GM23338 (cell line): Measurements from ENCODE around the gene NRCAM. TPM values are rescaled to one million over a fixed set of nuclear protein-coding genes. Genes with fewer than 3 reads are reported as not detected.

Experiments used
- ATAC-seq: fragments of 200-7000 bp; cut with Tn5 transposase; 3 replicates; pipeline ENCODE4 v1.9.1; 2020
- DNase-seq: peaks from one replicate; pipeline ENCODE4 v3.0.0-alpha.2; 2015; ENCODE audit warnings: low spot score
- H2AFZ ChIP-seq: fragments of 200-600 bp; sonication (generic); 2 replicates; pipeline ENCODE4 v1.8.0; 2016; ENCODE audit warnings: antibody characterized with exemption, mild to moderate bottlenecking, moderate library complexity
- H3F3A ChIP-seq: fragments of 200-600 bp; sonication (generic); replicated peaks from 2 replicates; pipeline ENCODE4 v1.8.0; 2017; ENCODE audit warnings: antibody characterized with exemption, mixed run types, low read depth
- H3K27ac ChIP-seq: fragments of 200-600 bp; sonication (generic); 2 replicates; pipeline ENCODE4 v1.6.1; 2016; ENCODE audit warnings: low read depth
- H3K27me3 ChIP-seq: fragments of 200-600 bp; sonication (generic); 2 replicates; pipeline ENCODE4 v1.8.0; 2016; ENCODE audit warnings: mild to moderate bottlenecking, mixed run types, moderate library complexity; ENCODE audit not compliant: insufficient read depth
- H3K36me3 ChIP-seq: fragments of 200-600 bp; sonication (generic); 2 replicates; pipeline ENCODE4 v1.8.0; 2016; ENCODE audit warnings: mild to moderate bottlenecking; ENCODE audit not compliant: insufficient read depth
- H3K4me1 ChIP-seq: fragments of 200-600 bp; sonication (generic); 2 replicates; pipeline ENCODE4 v1.8.0; 2016; ENCODE audit warnings: mild to moderate bottlenecking, moderate library complexity; ENCODE audit not compliant: insufficient read depth
- H3K4me2 ChIP-seq: fragments of 200-600 bp; sonication (generic); 2 replicates; pipeline ENCODE4 v1.7.1; 2017; ENCODE audit warnings: mixed run types
- H3K4me3 ChIP-seq: fragments of 200-600 bp; sonication (generic); 2 replicates; pipeline ENCODE4 v1.6.1; 2016; ENCODE audit warnings: mixed run types
- H3K79me2 ChIP-seq: fragments of 200-600 bp; sonication (generic); replicated peaks from 2 replicates; pipeline ENCODE4 v1.8.0; 2017; ENCODE audit warnings: mild to moderate bottlenecking; ENCODE audit not compliant: insufficient read depth
- H3K9me2 ChIP-seq: fragments of 200-600 bp; sonication (generic); 2 replicates; pipeline ENCODE4 v1.8.0; 2017; ENCODE audit not compliant: insufficient read depth
- H4K20me1 ChIP-seq: fragments of 200-600 bp; sonication (generic); replicated peaks from 2 replicates; pipeline ENCODE4 v1.8.0; 2017; ENCODE audit warnings: mild to moderate bottlenecking; ENCODE audit not compliant: insufficient read depth
- H3K27ac Mint-ChIP-seq: 2 replicates; pipeline ENCODE4 v1.8.0; 2020; ENCODE audit warnings: inconsistent platforms, mild to moderate bottlenecking, moderate library complexity, mixed read lengths
- H3K27me3 Mint-ChIP-seq: 3 replicates; pipeline ENCODE4 v1.8.0; 2022; ENCODE audit warnings: low read depth, mild to moderate bottlenecking, moderate library complexity, mixed read lengths, inconsistent platforms; ENCODE audit not compliant: insufficient read depth, poor library complexity
- H3K36me3 Mint-ChIP-seq: 3 replicates; pipeline ENCODE4 v1.8.0; 2021; ENCODE audit warnings: low read depth, mild to moderate bottlenecking, inconsistent platforms, moderate library complexity, mixed read lengths
- H3K4me1 Mint-ChIP-seq: 3 replicates; pipeline ENCODE4 v1.8.0; 2020; ENCODE audit warnings: mild to moderate bottlenecking, inconsistent platforms, mixed read lengths
- H3K4me3 Mint-ChIP-seq: 3 replicates; pipeline ENCODE4 v1.8.0; 2021; ENCODE audit warnings: moderate library complexity, mild to moderate bottlenecking, inconsistent platforms, mixed read lengths
- H3K9me3 Mint-ChIP-seq: 3 replicates; pipeline ENCODE4 v1.8.0; 2020; ENCODE audit warnings: moderate library complexity, mild to moderate bottlenecking, inconsistent platforms, mixed read lengths
- CREB1 ChIP-seq: fragments of 250-450 bp; sonication (Bioruptor Pico); IDR thresholded peaks from 2 replicates; pipeline ENCODE4 v1.5.0; 2020; ENCODE audit warnings: low read depth, mild to moderate bottlenecking, moderate library complexity
- EZH2 ChIP-seq: fragments of 200-600 bp; sonication (generic); IDR thresholded peaks from one replicate; pipeline ENCODE4 v1.8.0; 2017; ENCODE audit warnings: antibody characterized with exemption, mild to moderate bottlenecking, low read depth; ENCODE audit not compliant: unreplicated experiment
- EZH2phosphoT487 ChIP-seq: fragments of 200-600 bp; sonication (generic); IDR thresholded peaks from one replicate; pipeline ENCODE4 v1.8.1; 2018; ENCODE audit warnings: antibody characterized with exemption; ENCODE audit not compliant: unreplicated experiment
- JUNB ChIP-seq: IDR thresholded peaks from one replicate; pipeline ENCODE4 v1.6.1; 2016; ENCODE audit warnings: antibody characterized with exemption; ENCODE audit not compliant: unreplicated experiment
- NANOG ChIP-seq: IDR thresholded peaks from 2 replicates; pipeline ENCODE4 v1.6.1; 2016; ENCODE audit warnings: antibody characterized with exemption, borderline replicate concordance
- POLR2AphosphoS5 ChIP-seq: IDR thresholded peaks from 2 replicates; pipeline ENCODE4 v1.6.1; 2016; ENCODE audit warnings: antibody characterized with exemption, low read depth
- STAT1 ChIP-seq: IDR thresholded peaks from one replicate; pipeline ENCODE4 v1.6.1; 2016; ENCODE audit warnings: antibody characterized with exemption; ENCODE audit not compliant: unreplicated experiment
- ZNF114 ChIP-seq: fragments of 250-450 bp; sonication (Bioruptor Pico); IDR thresholded peaks from 2 replicates; pipeline ENCODE4 v1.5.0; 2020; ENCODE audit warnings: mild to moderate bottlenecking, moderate library complexity
- ZNF331 ChIP-seq: fragments of 250-450 bp; sonication (Bioruptor Pico); IDR thresholded peaks from 2 replicates; pipeline ENCODE4 v1.5.0; 2020; ENCODE audit warnings: low read depth, mild to moderate bottlenecking, moderate library complexity
- polyA plus RNA-seq: library from polyadenylated mRNA; unstranded; fragments of >200 nt; fragmentation: Nextera tagmentation; extraction: Ambion mirVana; gene quantifications from 2 replicates; pipeline ENCODE4 v1.2.1, GENCODE V29; 2016
- total RNA-seq: library from RNA; depleted of rRNA; stranded (reverse); fragments of >200 nt; shearing (Covaris generic); gene quantifications from 2 replicates; pipeline ENCODE4 v1.2.3, GENCODE V29; 2014
- TF ChIP-seq, protein P1 (sequence below): fragments of 250-450 bp; sonication (Bioruptor Pico); IDR thresholded peaks from 2 replicates; pipeline ENCODE4 v1.5.0; 2020; ENCODE audit warnings: mild to moderate bottlenecking, moderate library complexity
- TF ChIP-seq, protein P2 (sequence below): IDR thresholded peaks from one replicate; pipeline ENCODE4 v1.6.1; 2018; ENCODE audit warnings: antibody characterized with exemption; ENCODE audit not compliant: unreplicated experiment
- TF ChIP-seq, protein P3 (sequence below), 2 experiments: fragments of 200-600 bp in 1 of 2; sonication (generic) in 1 of 2; conservative IDR thresholded peaks; 2 replicates each; pipeline versions ENCODE4 v1.5.1 to v1.6.1; 2016 to 2017; ENCODE audit warnings: antibody characterized with exemption in 2 of 2, low read depth in 2 of 2, mild to moderate bottlenecking in 2 of 2, moderate library complexity in 1 of 2
- TF ChIP-seq, protein P4 (sequence below): IDR thresholded peaks from 2 replicates; pipeline ENCODE4 v1.6.1; 2016; ENCODE audit warnings: antibody characterized with exemption

NRCAM gene
- total and polyA plus RNA-seq, 2 experiments from 2014 or later: 2.5 to 6.8 TPM

DNA sequence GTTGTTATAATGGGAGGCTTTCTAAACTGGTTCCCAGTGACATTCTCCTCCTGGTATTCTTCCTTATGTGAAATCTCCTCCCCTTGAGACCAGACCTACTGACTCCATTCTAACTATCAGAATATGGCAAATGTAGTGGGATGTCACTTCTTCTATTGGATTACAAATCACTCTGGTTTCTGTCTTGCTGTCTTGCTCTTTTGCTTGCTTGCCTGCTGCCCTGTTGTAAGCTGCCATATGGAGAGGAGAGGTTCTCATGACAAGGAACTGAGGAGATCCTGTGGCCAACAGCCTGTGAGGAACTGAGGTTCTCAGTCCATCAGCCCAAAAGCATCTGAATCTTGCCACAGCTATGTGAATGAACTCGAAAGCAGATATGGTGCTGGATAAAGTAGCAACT, 4.7 kb upstream of the NRCAM start:
- Histone ChIP-seq H3K79me2 (no peaks in the 10 kb centered on the region), H3K4me1 (peaks cover 5% of the 10 kb centered on the region; the same call in 1 of the 2 replicates), H3K36me3 (no peaks in the 10 kb centered on the region), H3K4me2 (no peak overlapping the region), H4K20me1 (no peaks in the 10 kb centered on the region), H3F3A (0 out of 2 replicates have a peak, but pooled peaks cover 2% of the 10 kb centered on the region), H2AFZ (peak overlapping the region; percentile 23; the same call in 1 of the 2 replicates), H3K9me2 (no peaks in the 10 kb centered on the region), H3K27me3 (peaks cover 26% of the 10 kb centered on the region), H3K27ac (no peak overlapping the region), H3K4me3 (no peak overlapping the region)
- H3K36me3 Mint-ChIP-seq: no peaks in the 10 kb centered on the region; the same call in 2 of the 3 replicates
- TF ChIP-seq NANOG (no peak), STAT1 (no peak), CREB1 (CRISPR knock-in tag) (no peak), ZNF331 (CRISPR knock-in tag) (no peak), EZH2 (no peak), POLR2AphosphoS5 (no peak), EZH2phosphoT487 (no peak), JUNB (no peak), ZNF114 (CRISPR knock-in tag) (no peak)
- TF ChIP-seq, protein P1, sequence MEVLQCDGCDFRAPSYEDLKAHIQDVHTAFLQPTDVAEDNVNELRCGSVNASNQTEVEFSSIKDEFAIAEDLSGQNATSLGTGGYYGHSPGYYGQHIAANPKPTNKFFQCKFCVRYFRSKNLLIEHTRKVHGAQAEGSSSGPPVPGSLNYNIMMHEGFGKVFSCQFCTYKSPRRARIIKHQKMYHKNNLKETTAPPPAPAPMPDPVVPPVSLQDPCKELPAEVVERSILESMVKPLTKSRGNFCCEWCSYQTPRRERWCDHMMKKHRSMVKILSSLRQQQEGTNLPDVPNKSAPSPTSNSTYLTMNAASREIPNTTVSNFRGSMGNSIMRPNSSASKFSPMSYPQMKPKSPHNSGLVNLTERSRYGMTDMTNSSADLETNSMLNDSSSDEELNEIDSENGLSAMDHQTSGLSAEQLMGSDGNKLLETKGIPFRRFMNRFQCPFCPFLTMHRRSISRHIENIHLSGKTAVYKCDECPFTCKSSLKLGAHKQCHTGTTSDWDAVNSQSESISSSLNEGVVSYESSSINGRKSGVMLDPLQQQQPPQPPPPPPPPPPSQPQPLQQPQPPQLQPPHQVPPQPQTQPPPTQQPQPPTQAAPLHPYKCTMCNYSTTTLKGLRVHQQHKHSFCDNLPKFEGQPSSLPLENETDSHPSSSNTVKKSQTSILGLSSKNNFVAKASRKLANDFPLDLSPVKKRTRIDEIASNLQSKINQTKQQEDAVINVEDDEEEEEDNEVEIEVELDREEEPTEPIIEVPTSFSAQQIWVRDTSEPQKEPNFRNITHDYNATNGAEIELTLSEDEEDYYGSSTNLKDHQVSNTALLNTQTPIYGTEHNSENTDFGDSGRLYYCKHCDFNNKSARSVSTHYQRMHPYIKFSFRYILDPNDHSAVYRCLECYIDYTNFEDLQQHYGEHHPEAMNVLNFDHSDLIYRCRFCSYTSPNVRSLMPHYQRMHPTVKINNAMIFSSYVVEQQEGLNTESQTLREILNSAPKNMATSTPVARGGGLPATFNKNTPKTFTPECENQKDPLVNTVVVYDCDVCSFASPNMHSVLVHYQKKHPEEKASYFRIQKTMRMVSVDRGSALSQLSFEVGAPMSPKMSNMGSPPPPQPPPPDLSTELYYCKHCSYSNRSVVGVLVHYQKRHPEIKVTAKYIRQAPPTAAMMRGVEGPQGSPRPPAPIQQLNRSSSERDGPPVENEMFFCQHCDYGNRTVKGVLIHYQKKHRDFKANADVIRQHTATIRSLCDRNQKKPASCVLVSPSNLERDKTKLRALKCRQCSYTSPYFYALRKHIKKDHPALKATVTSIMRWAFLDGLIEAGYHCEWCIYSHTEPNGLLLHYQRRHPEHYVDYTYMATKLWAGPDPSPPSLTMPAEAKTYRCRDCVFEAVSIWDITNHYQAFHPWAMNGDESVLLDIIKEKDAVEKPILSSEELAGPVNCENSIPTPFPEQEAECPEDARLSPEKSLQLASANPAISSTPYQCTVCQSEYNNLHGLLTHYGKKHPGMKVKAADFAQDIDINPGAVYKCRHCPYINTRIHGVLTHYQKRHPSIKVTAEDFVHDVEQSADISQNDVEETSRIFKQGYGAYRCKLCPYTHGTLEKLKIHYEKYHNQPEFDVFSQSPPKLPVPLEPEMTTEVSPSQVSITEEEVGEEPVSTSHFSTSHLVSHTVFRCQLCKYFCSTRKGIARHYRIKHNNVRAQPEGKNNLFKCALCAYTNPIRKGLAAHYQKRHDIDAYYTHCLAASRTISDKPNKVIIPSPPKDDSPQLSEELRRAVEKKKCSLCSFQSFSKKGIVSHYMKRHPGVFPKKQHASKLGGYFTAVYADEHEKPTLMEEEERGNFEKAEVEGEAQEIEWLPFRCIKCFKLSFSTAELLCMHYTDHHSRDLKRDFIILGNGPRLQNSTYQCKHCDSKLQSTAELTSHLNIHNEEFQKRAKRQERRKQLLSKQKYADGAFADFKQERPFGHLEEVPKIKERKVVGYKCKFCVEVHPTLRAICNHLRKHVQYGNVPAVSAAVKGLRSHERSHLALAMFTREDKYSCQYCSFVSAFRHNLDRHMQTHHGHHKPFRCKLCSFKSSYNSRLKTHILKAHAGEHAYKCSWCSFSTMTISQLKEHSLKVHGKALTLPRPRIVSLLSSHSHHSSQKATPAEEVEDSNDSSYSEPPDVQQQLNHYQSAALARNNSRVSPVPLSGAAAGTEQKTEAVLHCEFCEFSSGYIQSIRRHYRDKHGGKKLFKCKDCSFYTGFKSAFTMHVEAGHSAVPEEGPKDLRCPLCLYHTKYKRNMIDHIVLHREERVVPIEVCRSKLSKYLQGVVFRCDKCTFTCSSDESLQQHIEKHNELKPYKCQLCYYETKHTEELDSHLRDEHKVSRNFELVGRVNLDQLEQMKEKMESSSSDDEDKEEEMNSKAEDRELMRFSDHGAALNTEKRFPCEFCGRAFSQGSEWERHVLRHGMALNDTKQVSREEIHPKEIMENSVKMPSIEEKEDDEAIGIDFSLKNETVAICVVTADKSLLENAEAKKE (CRISPR knock-in tag): no peak
- TF ChIP-seq, protein P2, sequence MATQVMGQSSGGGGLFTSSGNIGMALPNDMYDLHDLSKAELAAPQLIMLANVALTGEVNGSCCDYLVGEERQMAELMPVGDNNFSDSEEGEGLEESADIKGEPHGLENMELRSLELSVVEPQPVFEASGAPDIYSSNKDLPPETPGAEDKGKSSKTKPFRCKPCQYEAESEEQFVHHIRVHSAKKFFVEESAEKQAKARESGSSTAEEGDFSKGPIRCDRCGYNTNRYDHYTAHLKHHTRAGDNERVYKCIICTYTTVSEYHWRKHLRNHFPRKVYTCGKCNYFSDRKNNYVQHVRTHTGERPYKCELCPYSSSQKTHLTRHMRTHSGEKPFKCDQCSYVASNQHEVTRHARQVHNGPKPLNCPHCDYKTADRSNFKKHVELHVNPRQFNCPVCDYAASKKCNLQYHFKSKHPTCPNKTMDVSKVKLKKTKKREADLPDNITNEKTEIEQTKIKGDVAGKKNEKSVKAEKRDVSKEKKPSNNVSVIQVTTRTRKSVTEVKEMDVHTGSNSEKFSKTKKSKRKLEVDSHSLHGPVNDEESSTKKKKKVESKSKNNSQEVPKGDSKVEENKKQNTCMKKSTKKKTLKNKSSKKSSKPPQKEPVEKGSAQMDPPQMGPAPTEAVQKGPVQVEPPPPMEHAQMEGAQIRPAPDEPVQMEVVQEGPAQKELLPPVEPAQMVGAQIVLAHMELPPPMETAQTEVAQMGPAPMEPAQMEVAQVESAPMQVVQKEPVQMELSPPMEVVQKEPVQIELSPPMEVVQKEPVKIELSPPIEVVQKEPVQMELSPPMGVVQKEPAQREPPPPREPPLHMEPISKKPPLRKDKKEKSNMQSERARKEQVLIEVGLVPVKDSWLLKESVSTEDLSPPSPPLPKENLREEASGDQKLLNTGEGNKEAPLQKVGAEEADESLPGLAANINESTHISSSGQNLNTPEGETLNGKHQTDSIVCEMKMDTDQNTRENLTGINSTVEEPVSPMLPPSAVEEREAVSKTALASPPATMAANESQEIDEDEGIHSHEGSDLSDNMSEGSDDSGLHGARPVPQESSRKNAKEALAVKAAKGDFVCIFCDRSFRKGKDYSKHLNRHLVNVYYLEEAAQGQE: no peak
- TF ChIP-seq, protein P3, sequence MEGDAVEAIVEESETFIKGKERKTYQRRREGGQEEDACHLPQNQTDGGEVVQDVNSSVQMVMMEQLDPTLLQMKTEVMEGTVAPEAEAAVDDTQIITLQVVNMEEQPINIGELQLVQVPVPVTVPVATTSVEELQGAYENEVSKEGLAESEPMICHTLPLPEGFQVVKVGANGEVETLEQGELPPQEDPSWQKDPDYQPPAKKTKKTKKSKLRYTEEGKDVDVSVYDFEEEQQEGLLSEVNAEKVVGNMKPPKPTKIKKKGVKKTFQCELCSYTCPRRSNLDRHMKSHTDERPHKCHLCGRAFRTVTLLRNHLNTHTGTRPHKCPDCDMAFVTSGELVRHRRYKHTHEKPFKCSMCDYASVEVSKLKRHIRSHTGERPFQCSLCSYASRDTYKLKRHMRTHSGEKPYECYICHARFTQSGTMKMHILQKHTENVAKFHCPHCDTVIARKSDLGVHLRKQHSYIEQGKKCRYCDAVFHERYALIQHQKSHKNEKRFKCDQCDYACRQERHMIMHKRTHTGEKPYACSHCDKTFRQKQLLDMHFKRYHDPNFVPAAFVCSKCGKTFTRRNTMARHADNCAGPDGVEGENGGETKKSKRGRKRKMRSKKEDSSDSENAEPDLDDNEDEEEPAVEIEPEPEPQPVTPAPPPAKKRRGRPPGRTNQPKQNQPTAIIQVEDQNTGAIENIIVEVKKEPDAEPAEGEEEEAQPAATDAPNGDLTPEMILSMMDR (conservative IDR thresholded peaks at IDR 0.05; ENCODE audit: low read depth in 2 of 2): no peak
- TF ChIP-seq, protein P4, sequence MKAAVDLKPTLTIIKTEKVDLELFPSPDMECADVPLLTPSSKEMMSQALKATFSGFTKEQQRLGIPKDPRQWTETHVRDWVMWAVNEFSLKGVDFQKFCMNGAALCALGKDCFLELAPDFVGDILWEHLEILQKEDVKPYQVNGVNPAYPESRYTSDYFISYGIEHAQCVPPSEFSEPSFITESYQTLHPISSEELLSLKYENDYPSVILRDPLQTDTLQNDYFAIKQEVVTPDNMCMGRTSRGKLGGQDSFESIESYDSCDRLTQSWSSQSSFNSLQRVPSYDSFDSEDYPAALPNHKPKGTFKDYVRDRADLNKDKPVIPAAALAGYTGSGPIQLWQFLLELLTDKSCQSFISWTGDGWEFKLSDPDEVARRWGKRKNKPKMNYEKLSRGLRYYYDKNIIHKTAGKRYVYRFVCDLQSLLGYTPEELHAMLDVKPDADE: no peak
- H3K27me3 Mint-ChIP-seq: peaks cover 24% of the 10 kb centered on the region
- ATAC-seq: no peak
- peaks cover 19% of the 10 kb centered on the region for H3K4me1 Mint-ChIP-seq
- H3K4me3 Mint-ChIP-seq: no peak overlapping the region
- H3K27ac Mint-ChIP-seq: no peak overlapping the region
- no peak for DNase-seq
- no peaks in the 10 kb centered on the region for H3K9me3 Mint-ChIP-seq
